ENCODE measurements around the gene RPS27L. TPM values are rescaled to one million over a fixed set of nuclear protein-coding genes. Genes with fewer than 3 reads are reported as not detected.

The RPS27L gene
- total RNA-seq, 1 experiment from 2014 or later = 77.0 TPM

- peak overlapping the region; percentile 91 for H3K4me2 ChIP-seq
- H3K79me2 ChIP-seq (ENCODE audit: low read depth) = peaks cover 10% of the 10 kb centered on the region
- CTCF ChIA-PET = interaction anchor here (0.6 kb wide), 1 partner anchor 27 kb away, joined by 3 read pairs; no protein-coding TSS in a partner anchor
- H3K4me1 ChIP-seq (replicated peaks; ENCODE audit: insufficient read depth) = peaks cover 13% of the 10 kb centered on the region
- H3K4me3 ChIP-seq = peak overlapping the region; percentile 71
- intact Hi-C loops (cut with micrococcal nuclease; ENCODE audit: unreplicated experiment) = loop anchor here (2.0 to 10.0 kb wide), 4 partner anchors 35 to 249 kb away; partner anchors contain the start of gene LACTB
- peak overlapping the region; percentile 78; the same call in 1 of the 2 replicates for H2AFZ ChIP-seq
- no peaks in the 10 kb centered on the region for H3K36me3 ChIP-seq (ENCODE audit: low read depth)
- H3K27ac ChIP-seq = 0 out of 2 replicates have a peak overlapping the region, but pooled peaks have one; percentile 61
- no peaks in the 10 kb centered on the region for H3F3A ChIP-seq (ENCODE audit: insufficient read depth, low read depth)
- TF ChIP-seq EZH2 (IDR thresholded peaks at IDR 0.05; ENCODE audit: low read depth) (no peak), CTCF (conservative IDR thresholded peaks at IDR 0.05) (no peak)
- H3K9me3 ChIP-seq (ENCODE audit: insufficient read depth, low read depth) = no peaks in the 10 kb centered on the region
- no peaks in the 10 kb centered on the region for H3K27me3 ChIP-seq (ENCODE audit: insufficient read depth, low read depth)
- BruUV-seq (replicated peaks) = no TSS peak
- POLR2A ChIA-PET (ENCODE audit: unreplicated experiment) = interaction anchor here (0.7 kb wide), 1 partner anchor 263 kb away, joined by 3 read pairs; no protein-coding TSS in a partner anchor
- DNase-seq = no peak
- H3K9me2 ChIP-seq (ENCODE audit: insufficient read depth) = no peaks in the 10 kb centered on the region
- no peaks in the 10 kb centered on the region for H4K20me1 ChIP-seq (ENCODE audit: insufficient read depth)
These were observed 1.1 kb downstream of the RPS27L start for GRCh38 chr15:63156086-63156710.

GRCh38 chr15:63155486-63155885 is 1.8 kb downstream of the RPS27L start:
- Histone ChIP-seq H4K20me1 (ENCODE audit: insufficient read depth) (no peaks in the 10 kb centered on the region), H3K9me2 (ENCODE audit: insufficient read depth) (no peaks in the 10 kb centered on the region), H2AFZ (no peak overlapping the region), H3K27me3 (ENCODE audit: insufficient read depth, low read depth) (no peaks in the 10 kb centered on the region), H3K27ac (no peak overlapping the region), H3K9me3 (ENCODE audit: insufficient read depth, low read depth) (no peaks in the 10 kb centered on the region), H3K4me1 (replicated peaks; ENCODE audit: insufficient read depth) (peaks cover 13% of the 10 kb centered on the region), H3K36me3 (ENCODE audit: low read depth) (no peaks in the 10 kb centered on the region), H3F3A (ENCODE audit: insufficient read depth, low read depth) (no peaks in the 10 kb centered on the region), H3K79me2 (ENCODE audit: low read depth) (peaks cover 10% of the 10 kb centered on the region), H3K4me2 (peak overlapping the region; percentile 91; the same call in 1 of the 2 replicates), H3K4me3 (peak overlapping the region; percentile 71; the same call in 1 of the 2 replicates)
- DNase-seq = no peak
- ChIA-PET POLR2A (ENCODE audit: unreplicated experiment) (interaction anchor here (0.7 kb wide), 1 partner anchor 264 kb away, joined by 3 read pairs; no protein-coding TSS in a partner anchor), CTCF (interaction anchor here (0.6 kb wide), 1 partner anchor 28 kb away, joined by 3 read pairs; no protein-coding TSS in a partner anchor)
- intact Hi-C loops (cut with micrococcal nuclease; ENCODE audit: unreplicated experiment) = loop anchor here (10.0 kb wide), 1 partner anchor 249 kb away; no protein-coding TSS in a partner anchor
- no TSS peak for BruUV-seq (replicated peaks)
- no peak for TF ChIP-seq EZH2 (IDR thresholded peaks at IDR 0.05; ENCODE audit: low read depth)
- TF ChIP-seq CTCF (conservative IDR thresholded peaks at IDR 0.05) = no peak

GRCh38 chr15:63151665-63152064 is 5.6 kb downstream of the RPS27L start:
- Histone ChIP-seq H3K9me2 (ENCODE audit: insufficient read depth) (no peaks in the 10 kb centered on the region), H3K4me3 (no peak overlapping the region), H3K4me2 (no peak overlapping the region), H3K79me2 (ENCODE audit: low read depth) (peaks cover 8% of the 10 kb centered on the region), H3K27me3 (ENCODE audit: insufficient read depth, low read depth) (no peaks in the 10 kb centered on the region), H3K27ac (no peak overlapping the region), H3K36me3 (ENCODE audit: low read depth) (no peaks in the 10 kb centered on the region), H3K9me3 (ENCODE audit: insufficient read depth, low read depth) (no peaks in the 10 kb centered on the region), H2AFZ (no peak overlapping the region), H3K4me1 (replicated peaks; ENCODE audit: insufficient read depth) (peaks cover 13% of the 10 kb centered on the region), H4K20me1 (ENCODE audit: insufficient read depth) (no peaks in the 10 kb centered on the region), H3F3A (ENCODE audit: insufficient read depth, low read depth) (no peaks in the 10 kb centered on the region)
- CTCF ChIA-PET = no interaction called here
- POLR2A ChIA-PET (ENCODE audit: unreplicated experiment) = no interaction called here
- intact Hi-C loops (cut with micrococcal nuclease; ENCODE audit: unreplicated experiment) = loop anchor here (10.0 kb wide), 1 partner anchor 253 kb away; no protein-coding TSS in a partner anchor
- BruUV-seq (replicated peaks) = no TSS peak
- DNase-seq = no peak
- TF ChIP-seq EZH2 (IDR thresholded peaks at IDR 0.05; ENCODE audit: low read depth) = no peak
- TF ChIP-seq CTCF (conservative IDR thresholded peaks at IDR 0.05) = no peak
